ENCODE results near the gene BCKDHB. TPM values are rescaled to one million over a fixed set of nuclear protein-coding genes. Genes with fewer than 3 reads are reported as not detected.

The BCKDHB gene
- total RNA-seq, 1 experiment from 2014 or later: 24.3 TPM

DNA sequence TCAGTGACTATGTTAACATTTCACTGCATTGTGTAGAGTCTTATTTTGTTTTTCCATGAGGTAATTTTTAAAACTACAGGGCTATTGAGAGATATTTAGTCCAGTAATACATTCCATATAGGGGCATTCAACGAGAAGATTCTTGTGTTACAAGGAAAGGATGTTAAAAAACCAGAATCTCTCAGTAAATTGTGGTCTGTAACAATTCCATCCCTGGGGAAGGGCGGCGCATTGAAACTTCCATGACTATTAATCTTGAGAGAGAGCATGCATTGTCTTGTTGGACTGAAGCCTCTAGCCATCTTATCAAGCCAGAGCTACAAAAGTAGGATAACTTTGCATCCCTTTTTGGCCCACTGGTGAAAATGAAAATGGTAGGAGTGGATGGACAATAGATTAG is 119.7 kb downstream of the BCKDHB start (continued):
- TF ChIP-seq SMAD3 (CRISPR knock-in tag; IDR thresholded peaks at IDR 0.05; ENCODE audit: borderline replicate concordance) (no peak), ZNF121 (CRISPR knock-in tag; IDR thresholded peaks at IDR 0.05) (no peak)

GRCh38 chr6:80226699-80227098 is 120.2 kb downstream of the BCKDHB start:
- POLR2A ChIA-PET: no interaction called here
- peaks cover 12% of the 10 kb centered on the region for H3K9me3 Mint-ChIP-seq
- no peaks in the 10 kb centered on the region for H3K27me3 Mint-ChIP-seq (ENCODE audit: low read depth)
- TF ChIP-seq ZNF232 (CRISPR knock-in tag; IDR thresholded peaks at IDR 0.05): no peak
- TF ChIP-seq TCF7 (CRISPR knock-in tag; IDR thresholded peaks at IDR 0.05; ENCODE audit: low read depth): no peak
- TF ChIP-seq ELF4 (CRISPR knock-in tag; IDR thresholded peaks at IDR 0.05; ENCODE audit: low read depth): no peak
- TF ChIP-seq, protein P1, sequence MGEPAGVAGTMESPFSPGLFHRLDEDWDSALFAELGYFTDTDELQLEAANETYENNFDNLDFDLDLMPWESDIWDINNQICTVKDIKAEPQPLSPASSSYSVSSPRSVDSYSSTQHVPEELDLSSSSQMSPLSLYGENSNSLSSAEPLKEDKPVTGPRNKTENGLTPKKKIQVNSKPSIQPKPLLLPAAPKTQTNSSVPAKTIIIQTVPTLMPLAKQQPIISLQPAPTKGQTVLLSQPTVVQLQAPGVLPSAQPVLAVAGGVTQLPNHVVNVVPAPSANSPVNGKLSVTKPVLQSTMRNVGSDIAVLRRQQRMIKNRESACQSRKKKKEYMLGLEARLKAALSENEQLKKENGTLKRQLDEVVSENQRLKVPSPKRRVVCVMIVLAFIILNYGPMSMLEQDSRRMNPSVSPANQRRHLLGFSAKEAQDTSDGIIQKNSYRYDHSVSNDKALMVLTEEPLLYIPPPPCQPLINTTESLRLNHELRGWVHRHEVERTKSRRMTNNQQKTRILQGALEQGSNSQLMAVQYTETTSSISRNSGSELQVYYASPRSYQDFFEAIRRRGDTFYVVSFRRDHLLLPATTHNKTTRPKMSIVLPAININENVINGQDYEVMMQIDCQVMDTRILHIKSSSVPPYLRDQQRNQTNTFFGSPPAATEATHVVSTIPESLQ (CRISPR knock-in tag; IDR thresholded peaks at IDR 0.05): no peak
- no peak overlapping the region for H3K27ac Mint-ChIP-seq
- CTCF ChIA-PET: interaction anchor here (2.1 kb wide), 1 partner anchor 13 kb away, joined by 12 read pairs; no protein-coding TSS in a partner anchor
- peaks cover 18% of the 10 kb centered on the region for H3K4me1 Mint-ChIP-seq
- DNase-seq (ENCODE audit: low spot score) (no peak), ATAC-seq (no peak)
- H3K36me3 Mint-ChIP-seq: peaks cover 13% of the 10 kb centered on the region
- H3K4me3 Mint-ChIP-seq: no peak overlapping the region

DNA sequence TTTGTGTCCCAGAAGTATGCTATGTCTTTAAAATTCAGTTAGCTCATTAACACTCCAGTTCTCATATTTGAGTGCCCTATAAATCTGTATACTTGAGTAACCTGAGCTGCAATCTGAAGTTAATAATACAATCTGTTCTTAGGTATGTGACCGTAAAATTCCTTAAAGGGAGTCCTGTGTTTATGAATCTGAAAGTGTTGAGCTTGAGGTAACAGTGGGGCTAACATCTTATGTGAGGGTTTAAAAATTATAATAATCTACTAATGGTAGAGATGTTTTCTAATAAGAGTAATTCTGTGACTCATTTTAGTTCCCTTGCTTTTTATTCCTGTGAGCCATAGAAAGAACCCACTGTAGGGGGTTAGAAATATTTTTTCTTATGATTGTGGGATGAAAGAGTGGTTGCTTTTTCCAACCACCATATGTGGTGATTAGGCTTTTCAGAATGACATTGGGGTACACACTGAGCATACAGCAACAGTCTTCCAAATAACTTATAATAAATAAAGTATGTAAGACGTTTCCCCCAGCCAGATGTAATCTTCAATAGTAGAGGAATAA is 121.2 kb downstream of the BCKDHB start:
- DNase-seq (ENCODE audit: low spot score) (no peak), ATAC-seq (no peak)
- H3K4me1 Mint-ChIP-seq: peaks cover 18% of the 10 kb centered on the region
- no peak overlapping the region for H3K27ac Mint-ChIP-seq
- no peak overlapping the region for H3K4me3 Mint-ChIP-seq
- POLR2A ChIA-PET: no interaction called here
- no peaks in the 10 kb centered on the region for H3K27me3 Mint-ChIP-seq (ENCODE audit: low read depth)
- TF ChIP-seq ZBTB43 (CRISPR knock-in tag; IDR thresholded peaks at IDR 0.05) (no peak), RORB (CRISPR knock-in tag; IDR thresholded peaks at IDR 0.05) (no peak), CDX4 (CRISPR knock-in tag; IDR thresholded peaks at IDR 0.05; ENCODE audit: borderline replicate concordance) (no peak), MLX (CRISPR knock-in tag; IDR thresholded peaks at IDR 0.05) (no peak)
- TF ChIP-seq, protein P2, sequence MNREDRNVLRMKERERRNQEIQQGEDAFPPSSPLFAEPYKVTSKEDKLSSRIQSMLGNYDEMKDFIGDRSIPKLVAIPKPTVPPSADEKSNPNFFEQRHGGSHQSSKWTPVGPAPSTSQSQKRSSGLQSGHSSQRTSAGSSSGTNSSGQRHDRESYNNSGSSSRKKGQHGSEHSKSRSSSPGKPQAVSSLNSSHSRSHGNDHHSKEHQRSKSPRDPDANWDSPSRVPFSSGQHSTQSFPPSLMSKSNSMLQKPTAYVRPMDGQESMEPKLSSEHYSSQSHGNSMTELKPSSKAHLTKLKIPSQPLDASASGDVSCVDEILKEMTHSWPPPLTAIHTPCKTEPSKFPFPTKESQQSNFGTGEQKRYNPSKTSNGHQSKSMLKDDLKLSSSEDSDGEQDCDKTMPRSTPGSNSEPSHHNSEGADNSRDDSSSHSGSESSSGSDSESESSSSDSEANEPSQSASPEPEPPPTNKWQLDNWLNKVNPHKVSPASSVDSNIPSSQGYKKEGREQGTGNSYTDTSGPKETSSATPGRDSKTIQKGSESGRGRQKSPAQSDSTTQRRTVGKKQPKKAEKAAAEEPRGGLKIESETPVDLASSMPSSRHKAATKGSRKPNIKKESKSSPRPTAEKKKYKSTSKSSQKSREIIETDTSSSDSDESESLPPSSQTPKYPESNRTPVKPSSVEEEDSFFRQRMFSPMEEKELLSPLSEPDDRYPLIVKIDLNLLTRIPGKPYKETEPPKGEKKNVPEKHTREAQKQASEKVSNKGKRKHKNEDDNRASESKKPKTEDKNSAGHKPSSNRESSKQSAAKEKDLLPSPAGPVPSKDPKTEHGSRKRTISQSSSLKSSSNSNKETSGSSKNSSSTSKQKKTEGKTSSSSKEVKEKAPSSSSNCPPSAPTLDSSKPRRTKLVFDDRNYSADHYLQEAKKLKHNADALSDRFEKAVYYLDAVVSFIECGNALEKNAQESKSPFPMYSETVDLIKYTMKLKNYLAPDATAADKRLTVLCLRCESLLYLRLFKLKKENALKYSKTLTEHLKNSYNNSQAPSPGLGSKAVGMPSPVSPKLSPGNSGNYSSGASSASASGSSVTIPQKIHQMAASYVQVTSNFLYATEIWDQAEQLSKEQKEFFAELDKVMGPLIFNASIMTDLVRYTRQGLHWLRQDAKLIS (CRISPR knock-in tag; IDR thresholded peaks at IDR 0.05; ENCODE audit: borderline replicate concordance): no peak
- H3K9me3 Mint-ChIP-seq: peaks cover 12% of the 10 kb centered on the region
- CTCF ChIA-PET: interaction anchor here (2.1 kb wide), 1 partner anchor 13 kb away, joined by 12 read pairs; no protein-coding TSS in a partner anchor
- H3K36me3 Mint-ChIP-seq: peaks cover 13% of the 10 kb centered on the region

DNA sequence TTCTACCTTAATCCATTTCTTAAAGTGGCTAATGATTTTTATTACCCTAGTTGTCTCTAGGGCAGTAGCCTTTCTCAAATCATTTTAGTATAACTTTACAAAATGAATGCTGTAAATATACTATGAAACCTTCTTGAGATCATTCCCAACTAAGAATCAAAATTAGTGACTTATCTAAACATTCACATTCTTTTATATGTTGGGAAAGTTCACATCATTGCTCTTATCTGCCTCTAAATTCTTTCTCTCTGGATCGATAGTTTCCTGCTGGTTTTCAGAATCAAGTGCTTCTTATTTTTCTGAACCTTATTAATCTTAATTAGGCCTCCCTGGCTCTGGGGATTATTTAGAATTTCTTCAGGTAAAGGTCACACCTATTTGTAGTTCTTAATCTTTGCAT is 126.8 kb downstream of the BCKDHB start:
- no peaks in the 10 kb centered on the region for H3K27me3 Mint-ChIP-seq (ENCODE audit: low read depth)
- peaks cover 7% of the 10 kb centered on the region; the same call in 1 of the 2 replicates for H3K4me1 Mint-ChIP-seq
- H3K4me3 Mint-ChIP-seq: no peak overlapping the region
- DNase-seq (ENCODE audit: low spot score): no peak
- peaks cover 12% of the 10 kb centered on the region for H3K9me3 Mint-ChIP-seq
- ATAC-seq: no peak
- H3K36me3 Mint-ChIP-seq: peaks cover 10% of the 10 kb centered on the region
- H3K27ac Mint-ChIP-seq: no peak overlapping the region
- POLR2A ChIA-PET: no interaction called here
- CTCF ChIA-PET: interaction anchor here (1.4 kb wide), 1 partner anchor 19 kb away, joined by 7 read pairs; no protein-coding TSS in a partner anchor
- TF ChIP-seq ZBTB43 (CRISPR knock-in tag; IDR thresholded peaks at IDR 0.05) (no peak), FOXK1 (CRISPR knock-in tag; IDR thresholded peaks at IDR 0.05) (no peak), NR3C1 (CRISPR knock-in tag; conservative IDR thresholded peaks at IDR 0.05; ENCODE audit: low read depth) (no peak)
- TF ChIP-seq, protein P3, sequence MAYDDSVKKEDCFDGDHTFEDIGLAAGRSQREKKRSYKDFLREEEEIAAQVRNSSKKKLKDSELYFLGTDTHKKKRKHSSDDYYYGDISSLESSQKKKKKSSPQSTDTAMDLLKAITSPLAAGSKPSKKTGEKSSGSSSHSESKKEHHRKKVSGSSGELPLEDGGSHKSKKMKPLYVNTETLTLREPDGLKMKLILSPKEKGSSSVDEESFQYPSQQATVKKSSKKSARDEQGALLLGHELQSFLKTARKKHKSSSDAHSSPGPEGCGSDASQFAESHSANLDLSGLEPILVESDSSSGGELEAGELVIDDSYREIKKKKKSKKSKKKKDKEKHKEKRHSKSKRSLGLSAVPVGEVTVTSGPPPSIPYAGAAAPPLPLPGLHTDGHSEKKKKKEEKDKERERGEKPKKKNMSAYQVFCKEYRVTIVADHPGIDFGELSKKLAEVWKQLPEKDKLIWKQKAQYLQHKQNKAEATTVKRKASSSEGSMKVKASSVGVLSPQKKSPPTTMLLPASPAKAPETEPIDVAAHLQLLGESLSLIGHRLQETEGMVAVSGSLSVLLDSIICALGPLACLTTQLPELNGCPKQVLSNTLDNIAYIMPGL (CRISPR knock-in tag; IDR thresholded peaks at IDR 0.05): no peak
- TF ChIP-seq, protein P4, sequence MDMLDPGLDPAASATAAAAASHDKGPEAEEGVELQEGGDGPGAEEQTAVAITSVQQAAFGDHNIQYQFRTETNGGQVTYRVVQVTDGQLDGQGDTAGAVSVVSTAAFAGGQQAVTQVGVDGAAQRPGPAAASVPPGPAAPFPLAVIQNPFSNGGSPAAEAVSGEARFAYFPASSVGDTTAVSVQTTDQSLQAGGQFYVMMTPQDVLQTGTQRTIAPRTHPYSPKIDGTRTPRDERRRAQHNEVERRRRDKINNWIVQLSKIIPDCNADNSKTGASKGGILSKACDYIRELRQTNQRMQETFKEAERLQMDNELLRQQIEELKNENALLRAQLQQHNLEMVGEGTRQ (CRISPR knock-in tag; IDR thresholded peaks at IDR 0.05): no peak

Data from WTC11 (cell line).